ENCODE results near the gene CD86.
"Not testable (repeated sequence)": the region's sequence is repeated elsewhere in the genome, so short reads cannot be mapped to it uniquely, and the experiment has no call there.

The CD86 gene, protein sequence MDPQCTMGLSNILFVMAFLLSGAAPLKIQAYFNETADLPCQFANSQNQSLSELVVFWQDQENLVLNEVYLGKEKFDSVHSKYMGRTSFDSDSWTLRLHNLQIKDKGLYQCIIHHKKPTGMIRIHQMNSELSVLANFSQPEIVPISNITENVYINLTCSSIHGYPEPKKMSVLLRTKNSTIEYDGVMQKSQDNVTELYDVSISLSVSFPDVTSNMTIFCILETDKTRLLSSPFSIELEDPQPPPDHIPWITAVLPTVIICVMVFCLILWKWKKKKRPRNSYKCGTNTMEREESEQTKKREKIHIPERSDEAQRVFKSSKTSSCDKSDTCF

GRCh38 chr3:122055215-122055614 is at the start of gene CD86:
Gene CD86 (plus strand): TSS chr3:122055362. CDS start chr3:122055490, 128 bp downstream.
- DNase-seq, result no peak

- no peak for DNase-seq
These were observed 48.9 kb upstream of the CD86 start for GRCh38 chr3:122006267-122006666.

DNA sequence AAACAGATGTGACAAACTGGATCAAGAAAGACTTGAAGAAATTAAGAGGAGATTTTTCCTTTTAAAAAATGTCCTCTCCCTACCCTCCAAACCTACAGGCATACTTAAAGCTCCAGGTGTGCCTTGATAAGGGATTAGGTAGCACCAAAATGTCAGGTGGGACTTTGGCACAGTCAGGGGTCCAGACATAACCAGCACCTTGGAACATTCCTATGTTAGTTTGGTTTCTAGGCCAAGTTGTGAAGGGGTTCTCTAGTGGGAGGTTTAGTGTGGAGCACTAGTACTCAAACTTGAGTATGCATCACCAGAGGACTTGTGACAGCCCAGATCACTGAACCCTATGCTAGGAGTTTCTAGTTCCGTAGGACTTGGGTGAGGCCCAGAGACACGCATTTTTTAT is 47.0 kb upstream of the CD86 start:
- DNase-seq, result no peak

DNA sequence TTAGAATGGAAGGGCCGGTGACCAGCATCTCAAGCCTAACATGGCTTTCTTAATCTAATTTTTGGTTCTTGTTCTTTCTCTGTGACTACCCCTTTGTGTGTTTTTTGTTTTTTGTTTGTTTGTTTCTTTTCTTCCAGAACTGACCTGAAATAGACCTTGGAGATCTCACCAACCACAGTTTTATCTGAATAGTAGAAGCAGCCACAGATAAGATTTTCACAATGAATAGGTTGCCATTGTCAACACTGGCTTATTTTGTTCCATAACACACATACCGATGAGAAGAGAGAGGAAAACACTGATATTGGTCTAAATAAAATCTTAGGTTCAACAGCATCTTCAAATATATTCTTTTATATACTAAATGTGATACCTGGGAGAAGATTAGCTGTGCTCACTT is 44.7 kb upstream of the CD86 start:
- DNase-seq, result no peak

GRCh38 chr3:122011396-122011795 is 43.8 kb upstream of the CD86 start:
- no peak for DNase-seq

DNA sequence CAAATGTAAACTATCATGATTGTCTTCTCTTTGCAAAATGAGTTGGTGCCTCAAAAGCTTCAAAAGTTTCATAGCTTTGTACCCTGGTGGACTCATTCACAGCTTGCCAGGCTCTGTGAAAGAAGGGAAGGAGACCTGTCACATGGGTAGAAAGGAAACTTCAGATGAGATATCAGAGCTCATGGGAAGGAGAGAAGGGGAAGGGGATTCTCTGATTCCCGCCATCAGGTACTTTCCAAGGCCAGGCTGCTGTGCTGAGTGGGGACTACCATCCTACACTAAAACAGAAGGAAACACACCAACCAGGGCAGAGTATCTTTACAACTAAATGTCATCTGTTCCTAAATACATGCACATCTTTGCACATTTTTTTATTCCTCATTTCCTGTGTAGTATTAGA is 42.3 kb upstream of the CD86 start:
- no peak for DNase-seq

DNA sequence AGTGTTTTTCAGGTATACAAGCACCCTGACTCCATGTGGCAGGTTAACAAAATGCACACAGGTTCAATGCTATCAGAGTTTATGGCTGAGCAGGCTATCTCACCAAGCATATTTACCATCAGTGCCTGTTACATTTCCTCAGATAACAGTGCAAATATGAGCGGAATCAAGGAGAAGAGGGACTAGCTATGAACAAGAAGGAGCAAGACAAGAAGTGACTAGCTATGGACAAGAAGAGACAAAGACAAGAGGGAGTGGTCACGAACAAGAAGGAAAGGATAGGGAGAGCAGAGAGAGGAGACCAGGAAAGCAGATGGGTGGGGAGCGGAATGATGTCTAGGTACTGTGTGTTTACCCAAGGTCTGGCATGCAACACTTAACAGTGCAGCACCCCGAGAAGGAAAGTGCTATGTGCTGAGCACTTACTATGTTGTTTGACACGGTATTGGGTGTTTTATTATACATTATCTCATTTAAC is 41.7 kb upstream of the CD86 start:
- DNase-seq, result no peak

DNA sequence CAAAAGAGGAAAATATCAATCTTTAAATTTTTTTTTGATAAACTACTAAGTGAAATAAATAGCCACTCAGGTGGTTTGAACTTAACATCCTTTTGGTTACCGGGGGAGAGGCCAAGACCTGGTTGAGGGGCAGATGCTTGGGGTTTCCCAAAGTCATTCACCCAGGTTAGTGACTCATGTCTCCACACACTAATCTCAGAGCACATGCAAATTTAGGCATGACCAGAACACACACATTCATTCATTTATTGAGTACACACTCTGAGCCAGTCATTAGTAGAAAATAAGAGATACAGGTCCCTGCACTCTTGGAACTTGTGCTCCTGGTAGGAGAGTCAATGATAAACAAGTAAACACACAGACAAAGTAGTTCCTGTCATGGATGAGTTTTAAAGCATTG is 40.4 kb upstream of the CD86 start:
- no peak for DNase-seq

- no peak for DNase-seq
These were observed 35.7 kb upstream of the CD86 start for GRCh38 chr3:122019493-122019892.

GRCh38 chr3:122021037-122021436 is 34.1 kb upstream of the CD86 start:
- no peak for DNase-seq

DNA sequence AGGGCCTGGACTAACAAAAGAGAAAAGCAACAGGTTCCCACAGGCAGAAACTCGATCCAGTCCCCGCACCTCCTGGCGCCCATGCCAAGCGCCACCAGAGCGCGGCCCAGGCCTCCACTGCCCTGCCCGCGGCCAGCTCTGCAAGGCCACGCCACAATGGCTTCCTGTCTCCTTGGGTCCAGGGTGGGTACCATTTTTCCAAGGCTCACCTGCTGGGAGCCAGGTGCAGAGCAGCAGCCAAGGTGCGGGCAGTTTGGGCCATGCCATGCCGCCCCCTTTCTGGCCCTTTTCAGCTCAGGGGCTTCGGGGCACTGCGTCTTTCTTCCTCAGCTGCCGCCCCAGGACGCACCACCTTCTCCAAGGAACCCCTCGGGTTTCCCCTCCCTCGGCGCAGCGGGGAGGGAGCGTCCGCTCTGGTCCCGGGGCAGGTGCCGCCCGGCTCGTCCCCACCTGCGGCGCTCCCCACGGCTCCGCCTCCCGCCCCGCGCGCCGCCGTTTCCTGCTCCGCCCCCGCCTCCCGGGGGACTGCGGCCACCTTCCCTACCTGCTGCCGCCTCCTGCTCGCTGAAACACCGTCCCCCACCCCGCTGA is 33.3 kb upstream of the CD86 start, which contains the start of gene ILDR1:
Gene ILDR1, minus strand, starts transcription at position 437 of the 591 bp plus-strand sequence. Its CDS starts 170 bp downstream, at position 267.
- peak; percentile 30 for DNase-seq

GRCh38 chr3:122023335-122023910 is 31.7 kb upstream of the CD86 start:
- DNase-seq, result no peak

GRCh38 chr3:122024800-122025199 is 30.4 kb upstream of the CD86 start:
- no peak for DNase-seq

- no peak for DNase-seq
These were observed 29.9 kb upstream of the CD86 start for GRCh38 chr3:122025296-122025695.

GRCh38 chr3:122030381-122031122 is 24.6 kb upstream of the CD86 start:
- DNase-seq, result no peak

GRCh38 chr3:122031123-122031468 is 24.1 kb upstream of the CD86 start:
- DNase-seq, result no peak

DNA sequence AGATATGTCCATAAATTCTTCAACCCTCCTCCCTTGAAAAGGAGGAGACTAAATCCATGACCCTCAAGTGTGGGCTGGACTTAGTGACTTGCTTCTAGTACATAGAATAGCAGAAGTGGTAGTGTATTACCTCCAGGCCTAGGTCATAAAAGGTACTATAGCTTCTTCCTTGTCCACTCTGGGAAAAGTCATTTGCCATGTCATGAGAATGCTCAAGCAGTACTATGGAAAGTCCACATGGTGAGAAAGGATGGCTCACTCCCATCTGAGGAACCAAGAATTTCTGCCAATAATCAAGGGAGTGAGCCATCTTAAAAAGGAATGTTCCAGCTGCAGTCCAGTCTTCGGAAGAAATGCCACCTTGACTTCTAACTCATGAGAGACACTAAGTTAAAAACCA is 22.6 kb upstream of the CD86 start:
- no peak for DNase-seq

DNA sequence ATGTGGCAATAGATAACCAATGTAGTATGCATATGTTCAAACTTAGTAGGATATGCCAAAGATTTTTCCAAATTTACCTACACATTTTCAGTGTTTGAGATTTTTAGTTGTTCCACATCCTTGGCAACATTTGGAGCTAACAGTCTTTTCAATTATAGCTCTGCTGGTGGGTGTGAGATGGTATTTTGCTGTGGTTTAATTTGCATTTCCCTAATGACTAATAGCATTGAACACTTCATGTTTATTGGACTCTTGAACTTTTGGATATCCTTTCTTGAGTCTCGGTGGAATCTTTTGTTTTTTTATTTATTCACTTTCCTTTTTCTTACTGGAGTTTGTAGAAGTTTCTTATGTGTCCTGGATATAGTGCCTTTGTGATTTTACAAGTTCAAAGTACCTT is 22.1 kb upstream of the CD86 start:
- no peak for DNase-seq

GRCh38 chr3:122047296-122047695 is 7.9 kb upstream of the CD86 start:
- not testable (repeated sequence) for DNase-seq

- not testable (repeated sequence) for DNase-seq
These were observed 7.4 kb upstream of the CD86 start for GRCh38 chr3:122047773-122048172.

DNA sequence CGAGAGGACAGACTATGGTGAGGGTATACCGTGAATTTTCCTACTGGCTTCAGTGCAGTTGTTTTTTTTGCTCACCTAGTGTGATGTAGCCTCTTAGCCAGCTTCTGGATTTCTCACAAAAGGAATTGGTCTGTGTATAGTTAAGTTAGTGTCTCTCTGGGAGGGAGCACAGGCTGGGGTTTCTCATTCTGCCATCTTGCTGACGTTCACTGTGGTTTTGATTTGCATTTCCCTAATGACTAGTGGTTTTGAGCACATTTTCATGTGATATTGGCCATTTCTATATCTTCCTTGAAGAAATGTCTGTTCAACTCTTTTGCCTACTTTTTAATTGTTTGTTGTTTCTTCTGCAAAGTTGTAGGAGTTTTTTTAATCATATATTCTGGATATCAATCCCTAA is 2.2 kb upstream of the CD86 start:
- no peak for DNase-seq

- no peak for DNase-seq
These were observed 2.5 kb downstream of the CD86 start for GRCh38 chr3:122057671-122058070.

DNA sequence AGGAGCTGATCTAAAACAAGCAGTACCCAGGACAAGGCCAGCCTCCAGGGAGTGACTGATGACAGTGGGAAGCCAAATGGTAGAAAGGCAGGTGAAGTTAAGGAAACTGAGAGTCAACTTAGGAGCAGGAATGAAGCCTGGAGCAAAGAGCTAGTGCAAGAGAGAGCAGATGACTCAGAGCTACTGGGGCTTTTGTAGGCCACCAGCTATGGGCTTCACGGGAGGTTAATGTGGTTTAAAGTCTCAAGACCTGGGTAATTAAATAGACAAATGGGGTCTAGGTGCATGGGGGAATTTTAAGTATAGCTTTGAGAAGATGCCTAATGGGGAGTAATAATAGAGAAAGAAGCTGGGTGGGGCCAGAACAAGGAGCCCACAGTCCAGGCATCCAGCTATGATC is 3.1 kb downstream of the CD86 start:
- DNase-seq, result no peak
